HepG2 (cell line): ENCODE measurements around the gene SRSF6. TPM values are rescaled to one million over a fixed set of nuclear protein-coding genes. Genes with fewer than 3 reads are reported as not detected.

ENCODE experiments used
- ATF7 ChIP-seq, 2 experiments: fragments of 450-650 bp in 1 of 2; sonication (generic) in 1 of 2; formaldehyde crosslinking in 1 of 2; IDR thresholded peaks; 2 replicates each; pipeline versions ENCODE4 v1.4.0 to v1.6.1; 2016 to 2020; ENCODE audit warnings: antibody characterized with exemption in 1 of 2, mild to moderate bottlenecking in 1 of 2, missing genetic modification reagents in 1 of 2
- FOXC1 ChIP-seq: sonication (generic); formaldehyde crosslinking; IDR thresholded peaks from 2 replicates; pipeline ENCODE4 v1.8.0; 2022; ENCODE audit warnings: mild to moderate bottlenecking, missing genetic modification reagents, borderline replicate concordance
- FOXJ3 ChIP-seq: sonication (generic); formaldehyde crosslinking; IDR thresholded peaks from 2 replicates; pipeline ENCODE4 v1.4.0; 2020; ENCODE audit warnings: missing genetic modification reagents, mild to moderate bottlenecking, borderline replicate concordance
- NCOA5 ChIP-seq: sonication (generic); formaldehyde crosslinking; IDR thresholded peaks from 2 replicates; pipeline ENCODE4 v1.4.0; 2020; ENCODE audit warnings: missing genetic modification reagents
- PHF20 ChIP-seq: sonication (generic); formaldehyde crosslinking; IDR thresholded peaks from 2 replicates; pipeline ENCODE4 v1.5.0; 2020; ENCODE audit warnings: mild to moderate bottlenecking, missing genetic modification reagents
- REXO4 ChIP-seq: sonication (generic); formaldehyde crosslinking; IDR thresholded peaks from 2 replicates; pipeline ENCODE4 v1.8.0; 2022; ENCODE audit warnings: missing genetic modification reagents, mild to moderate bottlenecking, borderline replicate concordance
- SAFB2 ChIP-seq: sonication (generic); formaldehyde crosslinking; IDR thresholded peaks from 2 replicates; pipeline ENCODE4 v1.5.1; 2020; ENCODE audit warnings: missing genetic modification reagents, low read depth, mild to moderate bottlenecking, borderline replicate concordance
- SP140L ChIP-seq: sonication (generic); formaldehyde crosslinking; IDR thresholded peaks from 2 replicates; pipeline ENCODE4 v1.4.0; 2020; ENCODE audit warnings: missing genetic modification reagents, borderline replicate concordance
- SRSF9 ChIP-seq: fragments of 200-400 bp; formaldehyde crosslinking; IDR thresholded peaks from 2 replicates; pipeline ENCODE4 v1.6.1; 2018; ENCODE audit warnings: borderline replicate concordance, mild to moderate bottlenecking, low read depth, low read length; ENCODE audit not compliant: insufficient read depth, poor library complexity, severe bottlenecking
- TERF1 ChIP-seq: sonication (generic); formaldehyde crosslinking; IDR thresholded peaks from 2 replicates; pipeline ENCODE4 v1.8.0; 2022; ENCODE audit warnings: mild to moderate bottlenecking, missing genetic modification reagents, moderate library complexity
- TFDP1 ChIP-seq: IDR thresholded peaks from 2 replicates; pipeline ENCODE4 v1.6.1; 2016; ENCODE audit warnings: missing compliant biosample characterization, missing genetic modification reagents, borderline replicate concordance
- ZFAT ChIP-seq: sonication (generic); formaldehyde crosslinking; conservative IDR thresholded peaks from 2 replicates; pipeline ENCODE4 v1.8.1; 2023; ENCODE audit warnings: missing genetic modification reagents, inconsistent platforms
- ZNF556 ChIP-seq: sonication (generic); formaldehyde crosslinking; IDR thresholded peaks from 2 replicates; pipeline ENCODE4 v1.4.0; 2020; ENCODE audit warnings: mild to moderate bottlenecking, missing genetic modification reagents, borderline replicate concordance
- ZNF619 ChIP-seq: sonication (generic); formaldehyde crosslinking; IDR thresholded peaks from 2 replicates; pipeline ENCODE4 v1.4.0; 2020; ENCODE audit warnings: mild to moderate bottlenecking, missing genetic modification reagents
- ZNF746 ChIP-seq: sonication (generic); formaldehyde crosslinking; IDR thresholded peaks from 2 replicates; pipeline ENCODE4 v1.8.0; 2022; ENCODE audit warnings: mild to moderate bottlenecking, missing genetic modification reagents
- polyA plus RNA-seq, 8 experiments: library from polyadenylated mRNA; depleted of rRNA in 3 of 8; stranded (reverse) in 7 of 8; unstranded in 1 of 8; fragments of >200 nt; fragmentation: Illumina TruSeq in 4 of 8; extraction: Trizol in 4 of 8; gene quantifications; 2 replicates each; pipeline versions ENCODE4 v1.2.1 to v1.2.3, GENCODE V29; 2011 to 2016; ENCODE audit warnings: low read depth in 4 of 8, missing spikeins in 1 of 8, mixed read lengths in 1 of 8; ENCODE audit not compliant: insufficient read depth in 1 of 8
- total RNA-seq, 5 experiments: library from RNA; depleted of rRNA; stranded (reverse); fragments of >200 nt; fragmentation: Illumina TruSeq; extraction: Trizol; gene quantifications; 2 replicates each; pipeline ENCODE4 v1.2.3, GENCODE V29; 2016; ENCODE audit warnings: low read depth in 1 of 5
- TF ChIP-seq, protein P1 (sequence below): sonication (generic); formaldehyde crosslinking; conservative IDR thresholded peaks from 2 replicates; pipeline ENCODE4 v1.8.0; 2022; ENCODE audit warnings: mild to moderate bottlenecking, moderate library complexity, missing genetic modification reagents
- TF ChIP-seq, protein P2 (sequence below): sonication (generic); formaldehyde crosslinking; IDR thresholded peaks from 2 replicates; pipeline ENCODE4 v1.4.0; 2020; ENCODE audit warnings: missing genetic modification reagents, borderline replicate concordance

Gene SRSF6
- total and polyA plus RNA-seq, 2 of the 13 experiments (the other 11 are each of a cell fraction or from before 2014, with no cell fraction given) = 156 to 194 TPM

DNA sequence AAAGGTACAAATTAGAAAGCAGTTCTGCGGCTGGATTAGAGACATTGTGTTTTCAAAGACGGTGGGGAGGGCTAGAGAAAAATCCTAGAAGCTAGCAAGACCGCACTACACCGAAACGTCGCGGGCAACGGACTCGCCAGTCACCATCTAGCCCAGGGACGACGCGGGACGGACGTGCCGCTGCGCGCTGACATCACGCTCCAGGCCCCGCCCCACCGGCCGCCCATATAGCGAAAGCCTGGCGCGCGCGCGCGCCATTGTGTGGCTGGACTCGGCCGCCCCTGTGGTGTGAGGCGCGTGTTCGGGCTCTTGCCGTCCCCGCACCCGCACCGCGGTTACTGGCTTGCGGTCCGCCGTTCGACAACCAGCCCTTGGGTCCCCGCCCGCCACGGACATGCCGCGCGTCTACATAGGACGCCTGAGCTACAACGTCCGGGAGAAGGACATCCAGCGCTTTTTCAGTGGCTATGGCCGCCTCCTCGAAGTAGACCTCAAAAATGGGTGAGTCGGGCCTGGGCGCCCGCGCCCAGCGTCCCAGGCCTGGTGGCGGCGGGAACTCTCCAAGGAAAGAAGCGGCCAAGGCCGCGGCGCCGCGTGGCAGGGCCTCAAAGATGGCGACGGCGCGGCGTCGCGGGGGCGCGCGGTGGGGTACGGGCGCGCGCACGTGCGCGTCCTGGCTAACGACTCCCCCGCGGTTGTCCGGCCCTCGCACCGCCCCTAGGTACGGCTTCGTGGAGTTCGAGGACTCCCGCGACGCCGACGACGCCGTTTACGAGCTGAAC is at the start of gene SRSF6 (continued):
- TF ChIP-seq SAFB2 (CRISPR knock-in tag) (peak; percentile 100), SP140L (CRISPR knock-in tag) (0 out of 2 replicates have a peak, but pooled peaks have one; percentile 92), SRSF9 (no peak), ZNF619 (CRISPR knock-in tag) (peak; percentile 77; the same call in 1 of the 2 replicates), ZNF556 (CRISPR knock-in tag) (peak; percentile 94), ZNF746 (CRISPR knock-in tag) (peak; percentile 93), TERF1 (CRISPR knock-in tag) (peak; percentile 57; the same call in 1 of the 2 replicates), ZFAT (CRISPR knock-in tag) (0 out of 2 replicates have a peak, but pooled peaks have one; percentile 17), FOXJ3 (CRISPR knock-in tag) (peak; percentile 37; the same call in 1 of the 2 replicates), REXO4 (CRISPR knock-in tag) (peak; percentile 86; the same call in 1 of the 2 replicates), NCOA5 (peak; percentile 97; the same call in 1 of the 2 replicates), ATF7 (IDR thresholded peaks at IDR 0.05) (no peak), ATF7 (CRISPR knock-in tag; IDR thresholded peaks at IDR 0.05) (peak; percentile 95), TFDP1 (CRISPR knock-in tag) (peak; percentile 75), PHF20 (peak; percentile 84), FOXC1 (CRISPR knock-in tag) (peak; percentile 99)
- TF ChIP-seq, protein P1, sequence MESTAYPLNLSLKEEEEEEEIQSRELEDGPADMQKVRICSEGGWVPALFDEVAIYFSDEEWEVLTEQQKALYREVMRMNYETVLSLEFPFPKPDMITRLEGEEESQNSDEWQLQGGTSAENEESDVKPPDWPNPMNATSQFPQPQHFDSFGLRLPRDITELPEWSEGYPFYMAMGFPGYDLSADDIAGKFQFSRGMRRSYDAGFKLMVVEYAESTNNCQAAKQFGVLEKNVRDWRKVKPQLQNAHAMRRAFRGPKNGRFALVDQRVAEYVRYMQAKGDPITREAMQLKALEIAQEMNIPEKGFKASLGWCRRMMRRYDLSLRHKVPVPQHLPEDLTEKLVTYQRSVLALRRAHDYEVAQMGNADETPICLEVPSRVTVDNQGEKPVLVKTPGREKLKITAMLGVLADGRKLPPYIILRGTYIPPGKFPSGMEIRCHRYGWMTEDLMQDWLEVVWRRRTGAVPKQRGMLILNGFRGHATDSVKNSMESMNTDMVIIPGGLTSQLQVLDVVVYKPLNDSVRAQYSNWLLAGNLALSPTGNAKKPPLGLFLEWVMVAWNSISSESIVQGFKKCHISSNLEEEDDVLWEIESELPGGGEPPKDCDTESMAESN (CRISPR knock-in tag) = peak; percentile 98
- TF ChIP-seq, protein P2, sequence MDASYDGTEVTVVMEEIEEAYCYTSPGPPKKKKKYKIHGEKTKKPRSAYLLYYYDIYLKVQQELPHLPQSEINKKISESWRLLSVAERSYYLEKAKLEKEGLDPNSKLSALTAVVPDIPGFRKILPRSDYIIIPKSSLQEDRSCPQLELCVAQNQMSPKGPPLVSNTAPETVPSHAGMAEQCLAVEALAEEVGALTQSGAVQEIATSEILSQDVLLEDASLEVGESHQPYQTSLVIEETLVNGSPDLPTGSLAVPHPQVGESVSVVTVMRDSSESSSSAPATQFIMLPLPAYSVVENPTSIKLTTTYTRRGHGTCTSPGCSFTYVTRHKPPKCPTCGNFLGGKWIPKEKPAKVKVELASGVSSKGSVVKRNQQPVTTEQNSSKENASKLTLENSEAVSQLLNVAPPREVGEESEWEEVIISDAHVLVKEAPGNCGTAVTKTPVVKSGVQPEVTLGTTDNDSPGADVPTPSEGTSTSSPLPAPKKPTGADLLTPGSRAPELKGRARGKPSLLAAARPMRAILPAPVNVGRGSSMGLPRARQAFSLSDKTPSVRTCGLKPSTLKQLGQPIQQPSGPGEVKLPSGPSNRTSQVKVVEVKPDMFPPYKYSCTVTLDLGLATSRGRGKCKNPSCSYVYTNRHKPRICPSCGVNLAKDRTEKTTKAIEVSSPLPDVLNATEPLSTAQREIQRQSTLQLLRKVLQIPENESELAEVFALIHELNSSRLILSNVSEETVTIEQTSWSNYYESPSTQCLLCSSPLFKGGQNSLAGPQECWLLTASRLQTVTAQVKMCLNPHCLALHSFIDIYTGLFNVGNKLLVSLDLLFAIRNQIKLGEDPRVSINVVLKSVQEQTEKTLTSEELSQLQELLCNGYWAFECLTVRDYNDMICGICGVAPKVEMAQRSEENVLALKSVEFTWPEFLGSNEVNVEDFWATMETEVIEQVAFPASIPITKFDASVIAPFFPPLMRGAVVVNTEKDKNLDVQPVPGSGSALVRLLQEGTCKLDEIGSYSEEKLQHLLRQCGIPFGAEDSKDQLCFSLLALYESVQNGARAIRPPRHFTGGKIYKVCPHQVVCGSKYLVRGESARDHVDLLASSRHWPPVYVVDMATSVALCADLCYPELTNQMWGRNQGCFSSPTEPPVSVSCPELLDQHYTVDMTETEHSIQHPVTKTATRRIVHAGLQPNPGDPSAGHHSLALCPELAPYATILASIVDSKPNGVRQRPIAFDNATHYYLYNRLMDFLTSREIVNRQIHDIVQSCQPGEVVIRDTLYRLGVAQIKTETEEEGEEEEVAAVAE (CRISPR knock-in tag) = peak; percentile 86
